ENCODE data around the gene KLRC4.

GRCh38 chr12:10393291-10393690, 16.3 kb downstream of the KLRC4 start:
- TF ChIP-seq YY1 (IDR thresholded peaks at IDR 0.05; ENCODE audit: low read depth, low read length) (no peak), CTCF (IDR thresholded peaks at IDR 0.05 in 2 of 3, conservative IDR thresholded peaks at IDR 0.05 in 1 of 3; ENCODE audit: control insufficient read depth in 2 of 3, extremely low read depth in 1 of 3, insufficient read depth in 1 of 3, low read depth in 3 of 3, low read length in 3 of 3) (no peak), HDAC2 (IDR thresholded peaks at IDR 0.05) (no peak), MYC (IDR thresholded peaks at IDR 0.05; ENCODE audit: insufficient read depth, insufficient read length, insufficient replicate concordance, low read length, severe bottlenecking) (no peak)
